GM19238 (cell line): Measurements from ENCODE around the gene INHBB.
"Not testable (repeated sequence)": the region's sequence is repeated elsewhere in the genome, so short reads cannot be mapped to it uniquely, and the experiment has no call there.

ENCODE experiments used
- DNase-seq: peaks from one replicate; pipeline ENCODE4 v3.0.0; 2011; ENCODE audit warnings: low spot score; ENCODE audit not compliant: insufficient read length

INHBB gene

DNA sequence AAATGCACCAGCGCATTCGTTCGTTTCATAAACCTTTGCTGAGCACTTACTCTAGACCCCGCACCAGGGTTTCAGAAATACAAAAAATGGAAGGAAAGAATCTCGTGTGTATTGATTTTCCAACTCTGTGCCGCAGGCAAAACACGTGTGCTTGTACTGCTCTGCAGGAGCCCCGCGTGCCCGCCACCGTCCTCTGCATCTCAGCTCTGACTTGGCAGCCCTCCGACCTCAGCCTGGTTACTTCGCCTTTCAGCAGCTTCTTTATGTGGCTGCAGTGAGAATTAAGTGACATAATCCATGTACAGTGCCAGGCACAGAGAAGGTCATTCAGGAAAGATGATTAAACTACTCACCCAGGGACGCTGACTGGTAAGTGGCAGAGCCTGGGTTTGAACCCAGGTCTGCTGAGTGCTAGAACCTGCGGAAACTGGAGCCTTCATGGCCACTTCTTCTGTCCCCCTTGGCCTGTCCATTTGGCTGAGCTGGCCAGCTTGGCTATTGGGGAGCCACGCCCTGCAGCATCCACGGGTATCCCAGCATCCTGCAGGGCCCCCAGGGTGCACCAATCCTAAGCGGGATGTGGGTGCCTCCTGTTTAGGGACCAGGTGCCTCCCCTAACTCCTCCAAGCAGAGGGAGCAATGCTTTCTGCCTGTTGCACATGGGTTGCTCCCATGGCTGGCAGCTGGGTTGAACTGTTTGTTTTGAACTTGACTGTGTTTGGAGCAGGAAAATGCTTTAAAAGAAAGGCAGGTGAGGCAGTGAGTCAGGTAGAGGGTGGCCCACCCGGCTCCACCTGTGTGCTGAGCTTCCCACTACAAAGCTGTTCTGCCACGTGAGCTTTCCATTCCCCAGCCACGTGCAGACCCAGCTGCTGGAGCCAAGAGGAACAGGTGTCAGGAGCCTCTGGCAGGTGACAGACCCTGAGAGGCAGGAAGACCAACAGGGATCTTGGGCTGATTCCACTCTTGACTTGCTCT lies 34.3 kb downstream of the INHBB start:
- no peak for DNase-seq

DNA sequence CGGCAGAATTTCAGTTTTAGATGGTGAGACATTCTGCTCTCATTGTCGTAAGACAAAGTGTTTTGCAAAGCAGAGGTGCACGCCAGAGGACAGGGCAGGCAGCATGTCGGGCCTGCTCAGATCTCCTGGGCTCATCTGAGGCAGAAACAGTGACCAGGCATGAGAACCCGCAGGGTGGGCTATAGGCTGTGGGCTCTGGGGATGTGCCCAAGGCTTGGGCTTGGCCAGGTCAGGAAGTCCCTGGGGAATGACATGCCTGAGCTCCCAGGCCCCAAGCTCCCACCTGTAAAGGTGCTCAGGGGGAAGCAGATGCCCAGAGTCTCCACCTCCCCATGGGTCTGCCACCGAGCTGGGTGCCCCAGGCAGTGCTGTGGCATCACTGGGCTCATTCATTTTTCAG lies 35.3 kb downstream of the INHBB start:
- no peak for DNase-seq

DNA sequence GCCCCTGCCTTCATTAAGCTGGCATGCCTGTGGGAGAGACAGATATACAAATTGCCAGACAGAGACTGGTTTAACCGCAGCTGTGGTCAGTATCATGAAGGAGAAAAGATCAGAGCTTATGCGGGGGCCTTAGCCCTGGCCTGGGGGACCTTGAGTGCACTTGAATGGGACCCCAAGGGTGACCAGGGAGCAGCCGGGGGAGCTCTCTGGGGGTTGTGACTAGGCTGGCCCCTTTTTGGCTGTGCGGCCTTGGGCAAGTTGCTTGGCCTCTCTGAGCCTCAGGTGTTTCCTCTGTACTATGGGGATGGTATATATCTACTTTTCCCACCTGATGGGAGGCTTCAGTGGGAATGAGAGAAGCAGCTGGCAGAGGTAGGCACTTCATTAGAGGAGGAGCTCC lies 35.7 kb downstream of the INHBB start:
- DNase-seq = no peak

DNA sequence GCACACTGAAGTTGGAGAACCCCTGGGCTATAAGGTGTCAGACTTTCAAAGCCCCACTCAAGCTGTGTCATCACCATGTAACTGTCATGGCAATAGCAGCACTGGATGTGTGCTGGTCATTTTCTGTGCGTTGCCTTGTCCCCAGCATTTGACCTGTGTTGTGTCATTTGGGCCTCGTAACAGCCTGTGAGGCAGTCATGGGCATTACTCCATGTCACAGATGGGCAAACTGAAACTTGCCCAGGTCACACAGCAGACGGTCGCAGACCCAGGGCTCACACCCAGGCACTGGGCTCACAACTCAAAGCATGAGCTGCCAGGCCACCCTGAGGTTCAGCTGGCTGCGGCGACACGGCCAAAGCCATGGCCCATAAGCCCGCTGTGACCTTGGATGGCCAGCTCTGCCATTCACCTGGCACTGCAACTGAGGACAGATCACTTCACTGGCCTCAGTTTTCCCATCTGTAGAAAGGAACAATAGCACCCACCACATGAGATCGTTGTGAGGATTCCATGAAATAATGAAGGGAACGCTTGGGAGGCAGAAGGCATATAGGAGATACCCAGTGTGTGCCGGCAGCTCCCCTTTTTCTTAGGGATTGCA lies 36.7 kb downstream of the INHBB start:
- no peak for DNase-seq

DNA sequence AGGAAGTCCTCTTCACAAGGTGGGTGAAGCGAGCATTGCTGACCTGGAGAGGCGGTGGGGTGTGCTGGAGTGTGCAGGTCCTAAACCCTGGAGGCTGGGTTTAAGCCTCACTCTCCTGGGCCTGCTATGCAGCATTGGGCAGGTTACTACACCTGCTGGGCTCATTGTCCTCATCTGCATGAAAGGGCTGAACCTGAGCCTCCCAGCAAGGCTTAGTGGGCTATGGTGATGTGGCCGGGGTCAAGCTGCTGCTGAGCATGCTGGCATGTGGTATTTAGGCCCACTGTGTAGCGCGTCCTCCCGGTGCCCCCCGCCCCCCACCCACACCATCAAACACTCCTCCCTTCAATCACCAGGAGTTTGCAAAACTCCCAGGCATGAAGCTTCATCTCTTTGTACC lies 37.3 kb downstream of the INHBB start:
- no peak for DNase-seq

DNA sequence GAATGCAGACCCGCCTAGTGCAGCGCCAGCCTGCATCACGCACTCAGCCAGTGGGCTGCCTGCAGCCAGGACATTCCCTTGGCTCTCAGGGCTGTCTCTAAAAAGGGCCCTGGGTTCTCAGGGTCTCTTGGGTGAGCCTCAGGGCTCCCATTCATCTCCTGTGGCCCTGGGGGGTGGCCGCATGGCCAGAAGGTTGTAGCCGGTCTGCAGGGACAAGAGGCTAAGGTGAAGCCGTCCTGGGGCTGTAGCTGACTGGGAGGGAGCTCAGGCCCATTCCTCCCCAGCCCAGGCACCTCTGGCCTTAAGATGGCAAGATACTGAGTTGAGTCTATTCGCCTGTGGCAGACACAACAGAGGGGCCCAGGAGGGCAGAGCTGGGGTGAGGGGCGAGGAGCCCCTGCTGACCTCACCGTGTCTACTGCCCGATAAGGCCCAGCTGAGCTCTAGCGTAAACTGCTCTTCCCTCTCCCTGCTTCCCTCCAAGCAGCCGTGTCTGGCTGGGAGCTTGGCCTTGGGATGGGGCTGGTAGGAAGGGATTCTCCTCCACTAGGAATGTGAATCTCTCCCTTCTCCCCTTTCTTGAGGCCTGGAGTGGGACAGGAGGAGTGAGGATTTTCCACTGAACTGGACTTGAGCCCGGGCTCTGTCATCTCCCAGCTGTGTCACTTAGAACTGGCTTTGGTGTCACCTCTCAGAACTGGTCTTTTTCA lies 37.9 kb downstream of the INHBB start:
- no peak for DNase-seq

DNA sequence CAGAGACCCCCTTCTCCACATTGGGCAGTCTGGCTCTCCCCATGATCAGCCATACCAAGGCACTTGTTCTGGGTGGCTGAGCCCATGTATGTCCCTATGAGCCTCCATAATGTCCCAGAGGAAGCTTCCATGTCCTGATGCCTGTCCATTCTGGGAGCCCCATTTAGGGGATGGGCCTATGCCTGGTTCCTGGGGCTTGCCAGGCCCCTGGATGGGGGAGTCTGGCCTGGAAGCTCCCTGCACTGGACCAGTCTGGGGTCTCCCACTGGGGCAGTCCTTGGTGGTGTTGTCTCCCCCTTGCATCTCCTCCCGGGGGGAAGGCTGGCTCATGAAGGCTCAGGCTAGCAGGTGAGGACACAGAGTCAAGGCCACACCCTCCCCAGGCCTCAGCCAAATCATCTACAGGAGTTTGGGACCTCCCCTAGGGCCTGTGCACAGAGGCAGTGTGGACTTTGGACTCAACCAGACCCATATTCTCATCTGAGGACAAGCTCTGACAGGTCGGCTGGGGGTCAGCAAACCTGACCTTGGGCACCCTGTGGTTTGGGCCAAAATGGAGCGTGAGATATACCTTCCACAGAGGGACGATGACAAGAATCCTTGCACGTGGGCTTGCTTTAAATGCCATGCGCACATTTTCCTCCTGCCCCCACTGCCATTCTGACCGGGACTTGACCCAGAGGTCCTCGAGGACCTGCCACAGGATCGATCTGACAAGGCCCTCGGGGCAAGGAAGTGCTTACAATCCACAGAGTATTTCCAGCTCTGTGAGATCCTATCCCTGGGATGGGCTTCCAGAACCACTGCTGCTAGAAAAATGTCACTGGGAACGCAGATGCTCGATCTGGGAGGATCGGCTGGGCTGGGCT lies 38.8 kb downstream of the INHBB start:
- DNase-seq = no peak

DNA sequence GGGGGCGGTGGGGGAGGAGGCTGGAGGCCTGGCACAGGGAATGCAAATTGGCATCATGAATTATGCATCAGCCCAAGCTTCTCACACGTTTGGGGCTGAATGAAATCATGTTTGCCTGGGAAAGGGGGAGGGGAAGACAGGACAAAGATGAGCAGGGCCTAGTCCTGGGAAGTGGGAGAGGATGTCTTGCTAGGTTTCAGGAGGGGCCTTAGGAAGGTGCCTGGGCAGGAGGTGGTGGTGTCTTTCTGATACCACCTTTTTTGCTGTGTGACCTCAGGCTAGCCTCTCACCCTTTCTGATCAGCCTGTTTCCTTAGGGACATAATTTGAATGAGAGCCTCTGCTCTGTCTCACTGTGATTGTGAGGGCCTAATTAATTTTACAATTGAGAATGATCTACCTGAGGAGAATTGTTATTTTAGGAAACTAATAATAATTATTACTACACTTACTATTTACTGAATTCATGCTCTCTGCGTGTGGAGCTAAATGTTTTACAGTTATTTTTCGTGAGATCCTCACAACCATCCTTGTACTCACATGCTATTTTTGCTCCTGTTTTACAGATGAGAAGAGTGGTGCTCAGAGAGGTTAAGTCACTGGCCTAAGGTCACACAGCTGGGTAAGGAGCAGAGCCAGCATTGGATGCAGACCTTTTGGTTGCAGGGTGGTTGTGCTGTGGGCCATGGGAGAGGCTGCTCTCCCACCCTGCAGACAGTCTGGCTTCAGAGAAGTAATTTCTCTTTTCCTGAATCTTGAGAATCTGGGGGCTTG lies 39.6 kb downstream of the INHBB start:
- DNase-seq = no peak

DNA sequence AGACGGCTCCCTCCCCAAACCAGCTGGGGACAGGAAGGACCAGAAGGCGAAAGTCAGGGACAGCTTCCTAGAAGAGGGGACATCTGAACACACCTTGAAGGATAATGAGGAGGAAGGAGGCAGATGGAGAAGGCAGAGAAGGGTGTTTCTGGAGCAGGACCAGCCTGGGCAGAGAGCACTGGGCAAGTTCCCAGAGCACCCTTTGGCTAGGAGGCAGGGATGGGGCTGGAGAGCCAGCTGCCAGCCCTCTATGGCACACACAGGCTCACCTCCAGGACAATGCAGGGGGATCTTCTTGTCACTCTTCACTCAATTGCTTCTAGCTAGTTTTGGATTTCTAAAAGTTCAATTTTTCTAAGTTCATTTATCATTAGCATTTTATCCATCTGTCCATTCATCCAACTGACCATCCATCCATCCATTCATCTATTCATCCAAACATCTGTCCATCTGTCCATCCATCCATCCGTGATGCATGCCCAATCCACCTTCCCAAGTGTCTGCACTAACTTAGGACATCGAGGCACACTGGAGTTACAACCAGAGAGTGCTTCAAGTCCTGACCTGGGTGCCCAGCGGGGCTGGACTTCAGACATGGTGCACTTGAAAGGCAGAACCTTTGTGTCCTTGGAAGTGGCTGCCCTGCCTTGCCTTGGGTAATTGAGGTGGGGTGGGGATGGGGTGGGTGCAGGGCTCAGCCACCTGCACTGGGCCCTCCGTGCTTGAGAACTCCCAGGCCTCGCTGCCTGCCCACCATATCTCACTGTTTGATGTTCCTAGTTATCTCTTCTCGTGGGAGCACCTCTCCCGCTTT lies 42.5 kb downstream of the INHBB start:
- DNase-seq = no peak

DNA sequence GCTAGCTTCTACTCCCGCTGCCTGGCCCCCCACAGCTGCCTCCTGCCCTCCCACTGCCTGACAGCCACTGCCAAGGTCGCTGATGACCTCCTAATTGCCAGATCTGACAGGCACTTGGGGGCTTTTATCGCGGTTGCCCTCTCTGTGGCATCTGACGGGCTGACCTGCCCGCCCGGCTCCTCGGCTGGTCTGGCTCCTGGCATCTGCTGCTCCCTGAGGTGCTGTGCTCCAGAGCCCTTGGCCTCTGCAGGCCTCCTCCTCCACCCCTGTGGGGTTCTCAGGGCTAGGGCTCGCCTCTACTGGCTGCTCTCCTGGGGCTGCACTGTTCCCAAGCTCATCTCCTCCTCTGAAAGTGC lies 43.1 kb downstream of the INHBB start:
- DNase-seq = no peak

DNA sequence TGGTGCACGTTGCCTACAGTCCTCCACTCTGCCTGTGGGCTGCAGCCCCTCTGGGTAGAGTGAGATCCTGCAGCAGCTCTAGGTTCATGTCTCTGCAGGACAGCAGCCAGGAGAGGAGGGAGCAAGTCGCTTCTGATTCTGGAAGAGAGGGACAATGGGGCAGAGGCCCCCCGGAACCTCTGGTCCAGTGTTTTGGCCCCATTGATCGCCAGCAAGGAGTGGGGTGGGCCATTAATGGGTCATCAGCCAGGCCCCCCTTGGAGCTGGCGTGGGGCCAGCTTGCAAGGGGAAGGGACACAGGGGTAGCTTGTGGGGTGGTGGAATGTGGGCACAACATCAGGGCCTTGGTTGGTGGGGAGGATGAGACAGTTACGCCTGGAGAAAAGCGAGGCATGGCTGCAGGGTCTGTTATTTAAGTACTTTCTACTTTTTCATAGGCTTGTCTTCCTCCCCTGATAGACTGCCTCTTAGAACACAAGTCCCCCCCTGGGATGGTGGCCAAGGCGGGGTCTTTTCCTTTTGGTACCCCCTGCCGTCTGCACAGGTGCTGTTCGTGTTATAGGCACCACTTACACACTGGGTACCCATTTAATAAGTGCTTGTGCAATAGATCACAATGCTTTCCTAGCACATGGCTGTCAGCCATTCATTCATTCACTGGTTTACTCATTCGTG lies 44.6 kb downstream of the INHBB start:
- DNase-seq = no peak

DNA sequence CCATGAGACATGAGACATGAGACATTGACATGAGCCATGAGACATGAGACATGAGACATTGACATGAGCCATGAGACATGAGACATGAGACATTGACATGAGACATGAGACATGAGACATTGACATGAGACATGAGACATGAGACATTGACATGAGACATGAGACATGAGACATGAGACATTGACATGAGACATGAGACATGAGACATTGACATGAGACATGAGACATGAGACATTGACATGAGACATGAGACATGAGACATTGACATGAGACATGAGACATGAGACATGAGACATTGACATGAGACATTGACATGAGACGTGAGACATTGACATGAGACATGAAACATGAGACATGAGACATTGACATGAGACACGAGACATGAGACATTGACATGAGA lies 45.4 kb downstream of the INHBB start:
- DNase-seq = not testable (repeated sequence)

DNA sequence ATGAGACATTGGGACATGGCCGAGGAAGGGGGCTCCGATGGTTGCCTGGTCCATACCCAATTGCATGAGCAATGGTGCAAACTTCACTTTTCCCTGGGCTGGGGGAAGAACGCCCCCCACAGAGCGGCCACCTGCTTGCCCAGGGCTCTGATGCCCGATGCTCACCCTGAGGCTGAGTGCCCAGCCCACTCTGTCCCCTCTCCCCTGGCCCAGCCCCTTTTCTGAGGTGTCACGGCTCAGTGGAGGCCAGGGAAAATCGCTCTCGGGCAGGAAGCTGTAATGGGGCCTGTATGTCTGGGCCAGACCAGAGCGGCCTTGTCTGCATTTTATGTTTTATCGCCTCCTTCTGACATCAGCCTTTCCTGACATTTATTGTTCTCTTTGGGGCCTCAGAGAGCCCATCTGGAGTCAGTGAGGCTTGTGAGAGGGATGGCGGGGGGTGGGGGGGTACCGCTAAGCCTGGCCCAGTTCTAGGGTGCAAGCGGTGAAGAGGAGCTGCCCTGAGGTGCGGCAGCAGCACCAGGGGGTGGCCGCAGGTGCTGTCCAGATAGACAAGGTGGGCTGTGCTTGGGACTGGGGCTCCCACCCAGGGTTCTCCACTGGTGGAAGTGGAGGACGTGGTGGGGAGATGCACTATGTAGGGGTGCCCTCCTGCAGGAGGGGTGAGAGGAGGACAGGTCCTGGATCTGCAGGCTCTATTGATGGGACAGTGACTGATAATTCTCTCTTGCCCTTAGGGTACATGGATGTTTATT lies 46.2 kb downstream of the INHBB start:
- no peak for DNase-seq

DNA sequence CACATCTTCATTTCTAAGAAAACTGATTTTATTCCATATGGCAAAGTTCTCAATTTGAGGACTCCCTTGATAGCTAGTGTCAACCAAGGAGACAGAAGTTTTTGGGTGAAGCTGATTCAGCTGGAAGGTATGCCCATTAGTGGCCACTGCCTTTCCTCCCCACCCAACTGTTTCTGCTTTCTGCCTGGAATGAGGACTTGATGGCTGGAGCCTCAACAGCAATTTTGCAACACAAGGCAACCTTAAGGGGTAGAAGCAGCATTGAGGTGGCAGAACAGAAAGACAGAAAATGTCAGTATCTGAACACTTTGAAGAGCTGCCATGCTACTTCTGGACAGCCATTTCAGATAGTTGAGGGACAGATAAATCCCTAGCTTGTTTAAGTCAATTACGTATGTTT lies 47.0 kb downstream of the INHBB start:
- no peak for DNase-seq

DNA sequence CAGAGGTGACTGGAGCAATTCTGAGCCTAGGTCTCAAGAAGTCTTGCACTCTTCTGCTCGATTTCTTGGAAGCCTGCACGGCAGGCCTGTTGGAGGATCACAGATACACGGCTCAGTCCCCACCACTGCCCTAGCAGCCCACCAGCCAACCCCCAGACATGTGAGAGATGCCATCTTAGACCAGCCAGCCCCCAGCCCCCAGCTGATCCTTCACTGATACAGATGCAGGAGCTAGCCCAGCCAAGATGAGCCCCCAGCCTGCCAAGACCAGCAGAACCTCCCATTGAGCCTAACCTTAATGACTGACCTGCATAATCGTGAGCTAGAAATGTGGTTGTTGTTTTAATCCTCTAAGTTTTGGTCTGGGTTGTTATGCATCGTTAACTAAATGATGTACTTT lies 47.5 kb downstream of the INHBB start:
- DNase-seq = no peak

DNA sequence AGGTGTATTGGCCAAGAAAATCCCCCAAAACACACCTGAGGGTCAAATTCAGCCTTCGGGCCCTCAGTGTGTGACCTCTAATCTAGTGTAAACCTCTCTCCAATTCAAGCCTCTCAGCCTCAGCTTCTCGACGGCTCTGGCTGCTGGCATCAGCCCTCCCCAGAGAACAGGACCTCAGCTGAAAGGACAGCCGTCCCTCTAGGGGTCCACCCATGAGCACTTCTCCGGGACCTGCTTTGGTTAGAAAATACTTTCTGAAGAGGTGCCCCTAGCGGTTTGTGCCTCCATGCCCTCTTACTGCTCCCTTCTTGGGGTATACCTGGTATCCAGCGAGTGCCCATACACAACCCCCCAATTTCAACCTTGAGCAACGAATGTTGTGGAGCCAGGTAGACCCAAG lies 48.8 kb downstream of the INHBB start:
- no peak for DNase-seq

DNA sequence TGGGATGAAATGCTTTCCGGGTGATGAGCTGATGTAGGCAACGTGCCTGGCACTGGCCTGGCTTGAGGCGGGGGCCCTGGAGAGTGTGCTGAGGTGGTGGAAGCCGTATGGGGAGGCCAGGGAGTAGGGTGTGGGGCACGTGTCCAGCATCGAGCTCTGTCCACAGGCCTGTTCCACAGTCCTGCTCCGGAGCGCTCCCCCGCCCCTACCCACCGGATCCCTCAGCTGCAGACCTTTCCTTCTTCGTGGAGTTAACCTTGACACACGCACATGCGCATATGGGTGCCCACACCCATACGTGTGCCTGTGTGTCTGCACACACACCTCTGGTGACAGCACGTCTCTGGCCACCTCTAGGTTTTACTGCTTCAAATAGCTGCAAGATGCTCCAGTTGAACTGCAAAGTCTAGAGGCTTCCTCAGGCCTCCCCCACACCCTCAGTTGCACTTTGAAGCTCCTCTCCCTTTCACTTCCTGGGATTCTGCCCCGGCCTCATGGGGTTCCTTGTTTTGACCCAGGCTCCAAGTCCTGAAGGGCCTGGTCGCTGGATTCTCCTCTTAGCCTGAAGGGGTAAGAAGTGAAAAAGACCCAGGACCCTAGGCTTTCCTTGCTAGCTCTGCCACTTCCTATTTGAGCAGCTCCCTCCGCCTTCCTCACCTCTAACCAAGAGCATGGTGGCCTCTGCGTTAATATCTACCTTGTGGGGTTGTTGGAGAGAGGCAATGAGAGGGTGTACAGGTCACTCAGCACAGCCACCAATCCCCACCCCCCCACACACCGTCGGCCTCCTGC lies 49.5 kb downstream of the INHBB start:
- no peak for DNase-seq
